Measurements from ENCODE around the gene WNT9B. TPM values are rescaled to one million over a fixed set of nuclear protein-coding genes. Genes with fewer than 3 reads are reported as not detected.

WNT9B gene
- total and polyA plus RNA-seq, 8 donors, result 0.12 to 0.32 (median 0.28) TPM; not detected in 3

DNA sequence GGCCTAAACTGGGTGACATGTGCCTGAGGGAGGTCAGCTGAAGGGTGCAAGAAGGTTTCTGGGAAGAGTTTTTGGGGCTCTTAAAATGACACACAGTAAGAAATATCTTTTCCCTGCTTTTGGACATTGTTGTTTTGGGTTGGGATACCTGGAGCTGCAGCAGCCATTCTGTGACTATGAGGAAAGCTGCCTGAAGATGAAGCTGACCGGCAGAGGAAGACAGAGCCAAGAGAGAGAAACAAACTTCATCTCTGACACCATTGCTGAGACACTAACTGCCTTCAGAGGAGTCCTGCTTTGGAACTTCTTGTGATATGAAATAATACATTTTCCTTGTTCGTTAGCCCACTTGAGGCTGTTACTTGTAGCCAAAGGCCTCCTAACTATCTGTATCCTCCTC, 24.1 kb upstream of the WNT9B start:
- ATAC-seq, result no peak
- no peak for FAIRE-seq

DNA sequence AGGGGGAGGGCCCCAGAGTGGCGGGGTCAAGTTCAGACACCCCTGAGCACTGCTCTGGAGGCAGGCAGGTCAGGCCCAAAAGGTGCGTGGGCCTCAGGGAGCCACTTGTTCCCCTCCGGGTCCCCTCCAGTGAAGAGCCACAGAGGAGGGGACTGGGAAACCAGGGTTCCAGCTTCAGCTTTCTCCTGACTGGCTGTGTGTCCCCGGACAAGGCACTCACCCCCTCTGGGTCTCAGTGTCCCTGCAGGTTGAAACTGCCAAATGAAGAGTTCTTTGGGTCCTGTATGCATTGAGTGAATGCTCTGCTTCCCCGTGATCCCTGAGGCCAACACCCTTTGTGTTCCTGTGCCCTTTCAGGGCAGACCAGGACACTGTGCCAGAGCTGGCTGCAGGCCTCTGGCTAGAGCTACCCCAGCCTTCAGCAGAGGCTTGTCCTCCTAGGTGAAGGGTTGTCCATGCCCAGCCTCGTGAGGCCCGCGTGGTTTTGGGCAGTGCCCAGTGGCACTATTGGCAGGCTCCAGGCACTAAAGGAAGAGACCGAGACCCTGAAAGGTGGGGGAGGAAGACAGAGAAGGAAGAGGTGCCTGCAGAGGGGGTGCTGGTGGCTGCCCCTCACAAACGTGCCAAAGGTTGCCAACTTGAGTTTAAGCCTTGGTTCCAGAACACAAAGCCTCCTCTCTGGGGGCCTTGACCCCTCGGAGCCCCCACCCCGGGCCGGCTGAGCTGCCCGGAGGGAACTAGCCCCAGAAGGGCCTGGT, 19.6 kb upstream of the WNT9B start:
- 73 to 78% methylated on average over 14 of the region's 14 CpGs for WGBS, 2 donors
- H3K36me3 ChIP-seq, result no peaks in the 10 kb centered on the region

More for the DNA sequence above, 24.1 kb upstream of the WNT9B start:
- Histone ChIP-seq H3K27ac (no peak overlapping the region), H3K36me3 (no peaks in the 10 kb centered on the region), H3K4me3 (no peak overlapping the region), H3K4me1 (no peaks in the 10 kb centered on the region), H3K9me3 (no peaks in the 10 kb centered on the region), H3K27me3 (peaks cover 0 to 5% (median 0%) of the 10 kb centered on the region in 4 donors)
- no peak for DNase-seq
- 88 to 89% methylated on average over 2 of the region's 2 CpGs for WGBS, 2 donors
- intact Hi-C loops (cut with DNase I), result no loop called here
- TF ChIP-seq, protein P1, sequence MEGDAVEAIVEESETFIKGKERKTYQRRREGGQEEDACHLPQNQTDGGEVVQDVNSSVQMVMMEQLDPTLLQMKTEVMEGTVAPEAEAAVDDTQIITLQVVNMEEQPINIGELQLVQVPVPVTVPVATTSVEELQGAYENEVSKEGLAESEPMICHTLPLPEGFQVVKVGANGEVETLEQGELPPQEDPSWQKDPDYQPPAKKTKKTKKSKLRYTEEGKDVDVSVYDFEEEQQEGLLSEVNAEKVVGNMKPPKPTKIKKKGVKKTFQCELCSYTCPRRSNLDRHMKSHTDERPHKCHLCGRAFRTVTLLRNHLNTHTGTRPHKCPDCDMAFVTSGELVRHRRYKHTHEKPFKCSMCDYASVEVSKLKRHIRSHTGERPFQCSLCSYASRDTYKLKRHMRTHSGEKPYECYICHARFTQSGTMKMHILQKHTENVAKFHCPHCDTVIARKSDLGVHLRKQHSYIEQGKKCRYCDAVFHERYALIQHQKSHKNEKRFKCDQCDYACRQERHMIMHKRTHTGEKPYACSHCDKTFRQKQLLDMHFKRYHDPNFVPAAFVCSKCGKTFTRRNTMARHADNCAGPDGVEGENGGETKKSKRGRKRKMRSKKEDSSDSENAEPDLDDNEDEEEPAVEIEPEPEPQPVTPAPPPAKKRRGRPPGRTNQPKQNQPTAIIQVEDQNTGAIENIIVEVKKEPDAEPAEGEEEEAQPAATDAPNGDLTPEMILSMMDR (IDR thresholded peaks at IDR 0.05), result no peak

DNA sequence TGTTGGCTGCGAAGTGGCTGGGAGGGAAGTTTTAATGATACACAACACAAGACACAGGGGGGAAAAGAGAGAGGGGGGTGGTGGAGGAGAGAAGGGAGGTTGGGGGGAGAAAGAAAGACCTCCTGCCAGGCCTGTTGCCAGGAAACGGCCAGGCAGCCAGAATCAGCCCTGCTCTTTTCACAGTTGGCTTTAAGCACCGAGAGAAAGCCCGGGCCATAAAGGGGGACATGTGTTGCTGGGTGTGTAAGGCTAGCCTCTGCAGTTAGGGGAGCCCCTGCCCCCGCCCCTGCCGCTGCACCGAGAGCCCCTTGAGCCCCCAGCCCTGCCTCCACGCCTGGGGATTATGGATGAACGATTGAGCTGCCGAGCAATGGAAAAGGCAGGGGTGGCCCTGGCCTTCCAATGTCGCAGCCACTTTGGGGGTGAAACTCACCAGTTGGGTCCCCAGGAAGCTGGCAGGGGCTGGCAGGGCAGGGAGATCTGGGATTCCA, 19.0 kb upstream of the WNT9B start:
- no peak for ATAC-seq
- H3K9me3 ChIP-seq, result no peaks in the 10 kb centered on the region
- no peaks in the 10 kb centered on the region for H3K36me3 ChIP-seq
- no peaks in the 10 kb centered on the region for H3K27me3 ChIP-seq
- H3K4me1 ChIP-seq, result no peaks in the 10 kb centered on the region
- no peak overlapping the region for H3K4me3 ChIP-seq
- no peak for DNase-seq
- no peak for FAIRE-seq
- no peak overlapping the region for H3K27ac ChIP-seq
- WGBS, 2 donors, result 68 to 76% methylated on average over 11 of the region's 11 CpGs
- TF ChIP-seq, protein P1 (IDR thresholded peaks at IDR 0.05), result no peak
- intact Hi-C loops (cut with DNase I), result no loop called here

More for the DNA sequence above, 19.6 kb upstream of the WNT9B start:
- FAIRE-seq (no peak), DNase-seq (no peak), ATAC-seq (no peak)
- intact Hi-C loops (cut with DNase I), result no loop called here
- H3K27ac ChIP-seq, result no peak overlapping the region
- H3K9me3 ChIP-seq, result no peaks in the 10 kb centered on the region
- H3K27me3 ChIP-seq, result no peaks in the 10 kb centered on the region
- H3K4me1 ChIP-seq, result no peaks in the 10 kb centered on the region
- TF ChIP-seq, protein P1 (IDR thresholded peaks at IDR 0.05), result no peak
- H3K4me3 ChIP-seq, result no peak overlapping the region

DNA sequence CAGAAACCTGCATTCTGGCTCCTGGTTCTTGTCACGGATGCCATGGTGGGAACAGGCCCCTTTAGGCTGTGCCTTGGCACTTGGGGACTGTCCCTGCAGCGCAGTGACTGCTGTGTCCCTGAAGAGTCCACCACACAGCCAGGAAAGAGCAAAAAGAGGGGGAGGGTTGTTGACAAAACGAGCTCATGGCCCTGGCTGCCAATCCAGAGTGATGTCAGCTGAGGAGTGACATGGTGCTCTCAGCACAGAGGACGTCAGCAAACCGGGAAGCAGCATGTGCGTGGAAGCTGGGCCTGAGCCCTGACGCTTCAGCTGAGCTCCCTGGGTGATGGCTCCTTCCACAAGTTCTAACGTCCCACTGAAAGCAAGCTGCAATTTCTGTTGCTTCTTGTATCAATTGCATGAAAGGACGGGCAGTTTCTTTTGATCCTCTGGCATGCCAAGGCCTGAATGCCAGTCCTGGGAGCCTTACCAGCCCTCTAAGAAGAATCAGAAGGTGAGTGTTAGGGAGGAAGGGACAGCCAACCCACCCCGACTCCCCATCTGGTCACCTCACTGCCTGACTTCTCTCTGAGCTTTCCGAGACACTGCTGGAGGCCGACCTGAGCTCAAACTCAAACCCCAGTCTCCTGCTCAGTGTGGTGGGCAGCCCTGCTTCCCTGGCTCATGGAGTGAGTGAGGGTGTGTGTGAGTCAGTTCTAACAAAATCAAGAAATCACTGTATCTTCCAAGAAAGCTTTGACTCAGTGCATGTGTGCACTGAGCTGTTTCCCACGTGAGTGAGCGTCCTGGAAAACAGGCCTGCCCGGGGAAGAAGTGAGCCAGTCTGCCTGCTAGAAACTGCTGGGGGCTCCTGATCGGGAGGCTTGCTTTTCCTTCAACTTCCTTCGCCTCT, 18.2 kb upstream of the WNT9B start:
- peak; percentile 66 to 81 (median 71) for ATAC-seq
- Histone ChIP-seq H3K9me3 (no peaks in the 10 kb centered on the region), H3K27ac (no peak overlapping the region), H3K27me3 (no peaks in the 10 kb centered on the region), H3K36me3 (no peaks in the 10 kb centered on the region), H3K4me3 (no peak overlapping the region), H3K4me1 (no peaks in the 10 kb centered on the region)
- FAIRE-seq, result no peak
- TF ChIP-seq, protein P1 (IDR thresholded peaks at IDR 0.05), result no peak
- intact Hi-C loops (cut with DNase I), result no loop called here
- WGBS, 2 donors, result 61 to 64% methylated on average over 17 of the region's 17 CpGs
- peak in 3 of 6 donors; percentile 21 to 68 (median 68) for DNase-seq
